ENCODE results near the gene SCLY.

SCLY gene

GRCh38 chr2:238137885-238138284 lies 77.1 kb downstream of the SCLY start:
- DNase-seq = no peak

GRCh38 chr2:238138331-238139195 lies 77.8 kb downstream of the SCLY start, which contains the start of gene KLHL30:
Gene KLHL30, plus strand, starts transcription at chr2:238138668. Its CDS starts 2,087 bp downstream, at chr2:238140755.
- DNase-seq = no peak

GRCh38 chr2:238139196-238140039 lies 78.6 kb downstream of the SCLY start:
- DNase-seq = peak in 2 of 51 donors; percentile 33 to 34

GRCh38 chr2:238140040-238140439 lies 79.2 kb downstream of the SCLY start:
- DNase-seq = no peak

- DNase-seq = no peak
These were observed 80.1 kb downstream of the SCLY start for GRCh38 chr2:238140721-238141540.

- no peak for DNase-seq
These were observed 80.9 kb downstream of the SCLY start for GRCh38 chr2:238141541-238142318.

- DNase-seq = no peak
These were observed 81.8 kb downstream of the SCLY start for GRCh38 chr2:238142382-238143205.

- DNase-seq = peak in 4 of 51 donors; percentile 11 to 16 (median 14)
These were observed 82.6 kb downstream of the SCLY start for GRCh38 chr2:238143239-238143951.

- no peak for DNase-seq
These were observed 83.5 kb downstream of the SCLY start for GRCh38 chr2:238144262-238144661.

- no peak for DNase-seq
These were observed 84.2 kb downstream of the SCLY start for GRCh38 chr2:238145046-238145445.

- DNase-seq = no peak
These were observed 85.0 kb downstream of the SCLY start for GRCh38 chr2:238145851-238146250.

- DNase-seq = no peak
These were observed 86.2 kb downstream of the SCLY start for GRCh38 chr2:238146884-238147544.

GRCh38 chr2:238148981-238149380 lies 88.2 kb downstream of the SCLY start:
- DNase-seq = no peak
